Measurements from ENCODE around the gene SCAF4.
A peak's percentile ranks its signal among the peaks of the same experiment; 100 is the strongest.
"Not testable (repeated sequence)": the region's sequence is repeated elsewhere in the genome, so short reads cannot be mapped to it uniquely, and the experiment has no call there.

Gene SCAF4

DNA sequence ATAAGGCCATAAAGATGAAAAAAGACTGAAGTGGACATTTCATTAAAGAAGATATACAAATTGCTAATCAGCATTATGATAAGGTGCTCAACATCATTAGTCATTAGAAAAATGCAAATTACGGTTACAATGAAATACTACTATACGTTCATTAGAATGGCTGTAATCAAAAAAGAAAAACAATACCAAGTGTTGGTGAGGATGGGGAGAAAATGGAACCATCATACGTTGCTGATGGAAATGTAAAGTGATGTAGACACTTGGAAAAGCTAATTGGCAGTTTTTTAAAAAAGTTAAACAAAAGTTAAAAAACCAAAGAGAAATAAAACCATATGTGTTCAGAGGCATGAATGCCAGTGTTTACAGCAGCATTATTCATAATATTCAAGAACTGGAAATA lies 81.0 kb downstream of the SCAF4 start:
- TF ChIP-seq, protein P1, sequence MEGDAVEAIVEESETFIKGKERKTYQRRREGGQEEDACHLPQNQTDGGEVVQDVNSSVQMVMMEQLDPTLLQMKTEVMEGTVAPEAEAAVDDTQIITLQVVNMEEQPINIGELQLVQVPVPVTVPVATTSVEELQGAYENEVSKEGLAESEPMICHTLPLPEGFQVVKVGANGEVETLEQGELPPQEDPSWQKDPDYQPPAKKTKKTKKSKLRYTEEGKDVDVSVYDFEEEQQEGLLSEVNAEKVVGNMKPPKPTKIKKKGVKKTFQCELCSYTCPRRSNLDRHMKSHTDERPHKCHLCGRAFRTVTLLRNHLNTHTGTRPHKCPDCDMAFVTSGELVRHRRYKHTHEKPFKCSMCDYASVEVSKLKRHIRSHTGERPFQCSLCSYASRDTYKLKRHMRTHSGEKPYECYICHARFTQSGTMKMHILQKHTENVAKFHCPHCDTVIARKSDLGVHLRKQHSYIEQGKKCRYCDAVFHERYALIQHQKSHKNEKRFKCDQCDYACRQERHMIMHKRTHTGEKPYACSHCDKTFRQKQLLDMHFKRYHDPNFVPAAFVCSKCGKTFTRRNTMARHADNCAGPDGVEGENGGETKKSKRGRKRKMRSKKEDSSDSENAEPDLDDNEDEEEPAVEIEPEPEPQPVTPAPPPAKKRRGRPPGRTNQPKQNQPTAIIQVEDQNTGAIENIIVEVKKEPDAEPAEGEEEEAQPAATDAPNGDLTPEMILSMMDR (IDR thresholded peaks at IDR 0.05; ENCODE audit: borderline replicate concordance, control extremely low read depth, extremely low read depth, insufficient read depth, missing control alignments) = no peak
- in situ Hi-C loops (cut with MboI; ENCODE audit: low sequenced_read_pairs, unreplicated experiment) = no loop called here
- DNase-seq (ENCODE audit: low spot score) = no peak

DNA sequence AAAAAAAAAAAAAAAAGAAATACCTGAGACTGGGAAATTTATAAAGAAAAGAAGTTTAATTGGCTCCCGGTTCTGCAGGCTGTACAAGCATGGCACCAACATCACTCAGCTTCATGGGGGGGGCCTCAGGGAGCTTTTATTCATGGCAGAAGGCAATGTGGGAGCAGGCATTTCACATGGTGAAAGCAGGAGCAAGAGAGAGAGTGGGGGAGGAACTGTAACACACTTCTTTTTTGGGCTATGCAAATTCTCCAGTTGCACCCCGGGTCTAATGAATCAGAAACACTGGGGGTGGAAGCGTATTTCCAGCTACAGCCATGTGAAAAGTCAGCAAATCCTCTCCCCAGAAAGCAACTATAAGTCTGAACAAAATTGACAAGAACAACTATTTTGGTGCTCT lies 84.3 kb downstream of the SCAF4 start:
- in situ Hi-C loops (cut with MboI; ENCODE audit: low sequenced_read_pairs, unreplicated experiment) = no loop called here
- peak; percentile 58 for DNase-seq (ENCODE audit: low spot score)
- TF ChIP-seq, protein P1 (IDR thresholded peaks at IDR 0.05; ENCODE audit: borderline replicate concordance, control extremely low read depth, extremely low read depth, insufficient read depth, missing control alignments) = no peak

DNA sequence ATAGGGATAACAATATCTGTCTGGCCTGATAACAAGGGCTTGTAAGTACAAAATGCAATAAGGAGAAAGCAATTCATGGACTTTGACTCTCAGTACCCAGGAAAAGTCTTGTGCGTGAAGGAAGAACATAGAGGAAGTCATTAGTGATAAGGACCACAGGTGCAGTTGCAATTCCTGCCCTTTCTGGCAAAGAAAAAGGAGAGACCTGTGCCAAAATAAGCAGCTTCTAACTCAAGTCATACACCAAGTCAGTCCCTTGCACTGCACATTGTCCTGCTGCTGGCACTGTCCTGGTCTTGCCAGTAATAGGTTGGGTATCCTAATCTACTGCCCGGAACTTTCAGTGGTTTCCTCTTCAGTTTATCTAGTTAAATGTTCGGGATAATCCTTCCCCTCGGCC lies 87.3 kb downstream of the SCAF4 start:
- in situ Hi-C loops (cut with MboI; ENCODE audit: low sequenced_read_pairs, unreplicated experiment) = no loop called here
- no peak for DNase-seq (ENCODE audit: low spot score)
- TF ChIP-seq, protein P1 (IDR thresholded peaks at IDR 0.05; ENCODE audit: borderline replicate concordance, control extremely low read depth, extremely low read depth, insufficient read depth, missing control alignments) = no peak

GRCh38 chr21:31641416-31641922 lies 90.4 kb downstream of the SCAF4 start:
- in situ Hi-C loops (cut with MboI; ENCODE audit: low sequenced_read_pairs, unreplicated experiment) = no loop called here
- no peak for DNase-seq (ENCODE audit: low spot score)
- TF ChIP-seq, protein P1 (IDR thresholded peaks at IDR 0.05; ENCODE audit: borderline replicate concordance, control extremely low read depth, extremely low read depth, insufficient read depth, missing control alignments) = no peak

DNA sequence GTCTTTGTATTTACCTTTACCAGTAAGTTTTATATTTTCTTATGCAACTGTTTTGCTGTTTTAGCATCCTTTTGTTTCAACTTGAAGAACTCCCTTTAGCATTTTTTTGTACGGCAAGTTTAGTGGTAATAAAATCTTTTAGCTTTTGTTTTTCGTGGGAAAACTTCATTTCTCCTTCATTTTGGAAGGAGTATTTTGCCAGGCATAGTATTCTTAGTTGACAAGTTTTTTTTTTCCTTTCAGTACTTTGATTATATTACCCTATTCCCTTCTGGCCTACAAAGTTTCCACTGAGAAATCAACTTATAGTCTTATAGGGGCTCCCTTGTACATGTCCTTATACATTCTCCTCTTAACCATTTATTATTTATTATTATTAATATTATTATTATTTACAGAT lies 95.0 kb downstream of the SCAF4 start:
- no peak for DNase-seq (ENCODE audit: low spot score)
- TF ChIP-seq, protein P1 (IDR thresholded peaks at IDR 0.05; ENCODE audit: borderline replicate concordance, control extremely low read depth, extremely low read depth, insufficient read depth, missing control alignments) = no peak
- in situ Hi-C loops (cut with MboI; ENCODE audit: low sequenced_read_pairs, unreplicated experiment) = no loop called here

GRCh38 chr21:31634993-31635392 lies 96.9 kb downstream of the SCAF4 start:
- in situ Hi-C loops (cut with MboI; ENCODE audit: low sequenced_read_pairs, unreplicated experiment) = no loop called here
- TF ChIP-seq, protein P1 (IDR thresholded peaks at IDR 0.05; ENCODE audit: borderline replicate concordance, control extremely low read depth, extremely low read depth, insufficient read depth, missing control alignments) = no peak
- DNase-seq (ENCODE audit: low spot score) = no peak

DNA sequence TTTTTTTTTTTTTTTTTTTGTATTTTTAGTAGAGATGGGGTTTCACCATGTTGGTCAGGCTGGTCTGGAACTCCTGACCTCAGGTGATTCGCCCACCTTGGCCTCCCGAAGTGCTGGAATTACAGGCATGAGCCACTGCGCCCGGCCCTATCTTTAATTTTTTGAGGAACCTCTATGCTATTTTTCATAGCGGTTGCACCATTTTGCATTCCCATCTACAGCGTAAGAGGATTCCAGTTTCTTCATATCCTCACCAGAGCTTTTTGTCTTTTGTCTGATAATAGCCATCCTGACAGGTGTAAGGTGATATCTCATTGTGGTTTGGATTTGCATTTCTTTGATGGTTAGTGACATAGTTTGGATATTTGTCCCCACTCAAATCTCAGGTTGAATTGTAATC lies 100.0 kb downstream of the SCAF4 start:
- in situ Hi-C loops (cut with MboI; ENCODE audit: low sequenced_read_pairs, unreplicated experiment); DNase-seq (ENCODE audit: low spot score): not testable (repeated sequence)
